Ovary (tissue), 3 donors: ENCODE data around the gene SGMS1.
A peak's percentile ranks its signal among the peaks of the same experiment; 100 is the strongest.

Experiments
- EP300 ChIP-seq: sonication (generic); formaldehyde crosslinking; IDR thresholded peaks from one replicate; pipeline ENCODE4 v1.6.1; 2017; ENCODE audit warnings: antibody characterized with exemption
- POLR2A ChIP-seq: fragments of 450-650 bp; IDR thresholded peaks from one replicate; pipeline ENCODE4 v1.6.1; 2017; ENCODE audit warnings: antibody characterized with exemption, mild to moderate bottlenecking, moderate library complexity
- TF ChIP-seq, protein P1 (sequence below), 3 donors: fragments of 450-650 bp in 2 of 3; fragments of 200-600 bp in 1 of 3; IDR thresholded peaks; one replicate each; pipeline versions ENCODE4 v1.5.1 to v1.8.0; 2016 to 2022; ENCODE audit warnings: antibody characterized with exemption in 3 of 3, mild to moderate bottlenecking in 1 of 3
- donor health status: DM: no; HTN: no; CAD: no.

DNA sequence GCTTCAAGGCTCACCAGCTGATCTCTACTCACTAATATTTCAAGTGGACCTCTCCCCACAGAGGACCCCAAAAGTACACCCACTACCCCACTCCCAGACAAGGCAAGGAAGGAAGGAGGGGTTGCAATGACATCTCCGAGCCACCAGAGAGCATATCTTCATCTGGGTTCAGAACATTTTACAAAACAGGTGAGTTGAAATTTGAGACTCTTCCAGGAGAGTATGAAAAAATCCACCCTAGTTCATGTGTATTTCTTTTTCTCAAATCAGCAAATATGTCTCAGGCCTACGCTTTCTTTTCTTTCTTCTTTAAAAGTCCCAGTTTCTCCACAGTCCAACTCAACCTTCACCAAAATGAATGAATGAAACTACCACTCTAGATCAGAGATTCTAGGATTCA, 61.9 kb downstream of the SGMS1 start:
- TF ChIP-seq POLR2A = no peak
- TF ChIP-seq, protein P1, sequence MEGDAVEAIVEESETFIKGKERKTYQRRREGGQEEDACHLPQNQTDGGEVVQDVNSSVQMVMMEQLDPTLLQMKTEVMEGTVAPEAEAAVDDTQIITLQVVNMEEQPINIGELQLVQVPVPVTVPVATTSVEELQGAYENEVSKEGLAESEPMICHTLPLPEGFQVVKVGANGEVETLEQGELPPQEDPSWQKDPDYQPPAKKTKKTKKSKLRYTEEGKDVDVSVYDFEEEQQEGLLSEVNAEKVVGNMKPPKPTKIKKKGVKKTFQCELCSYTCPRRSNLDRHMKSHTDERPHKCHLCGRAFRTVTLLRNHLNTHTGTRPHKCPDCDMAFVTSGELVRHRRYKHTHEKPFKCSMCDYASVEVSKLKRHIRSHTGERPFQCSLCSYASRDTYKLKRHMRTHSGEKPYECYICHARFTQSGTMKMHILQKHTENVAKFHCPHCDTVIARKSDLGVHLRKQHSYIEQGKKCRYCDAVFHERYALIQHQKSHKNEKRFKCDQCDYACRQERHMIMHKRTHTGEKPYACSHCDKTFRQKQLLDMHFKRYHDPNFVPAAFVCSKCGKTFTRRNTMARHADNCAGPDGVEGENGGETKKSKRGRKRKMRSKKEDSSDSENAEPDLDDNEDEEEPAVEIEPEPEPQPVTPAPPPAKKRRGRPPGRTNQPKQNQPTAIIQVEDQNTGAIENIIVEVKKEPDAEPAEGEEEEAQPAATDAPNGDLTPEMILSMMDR (IDR thresholded peaks at IDR 0.05) = peak in 1 of 3 donors; percentile 9
- TF ChIP-seq EP300 = no peak
